ENCODE data around the gene FXN. TPM values are rescaled to one million over a fixed set of nuclear protein-coding genes. Genes with fewer than 3 reads are reported as not detected.
"Not testable (repeated sequence)": the region's sequence is repeated elsewhere in the genome, so short reads cannot be mapped to it uniquely, and the experiment has no call there.

Gene FXN
- total RNA-seq, 1 experiment from 2014 or later: 17.8 TPM

DNA sequence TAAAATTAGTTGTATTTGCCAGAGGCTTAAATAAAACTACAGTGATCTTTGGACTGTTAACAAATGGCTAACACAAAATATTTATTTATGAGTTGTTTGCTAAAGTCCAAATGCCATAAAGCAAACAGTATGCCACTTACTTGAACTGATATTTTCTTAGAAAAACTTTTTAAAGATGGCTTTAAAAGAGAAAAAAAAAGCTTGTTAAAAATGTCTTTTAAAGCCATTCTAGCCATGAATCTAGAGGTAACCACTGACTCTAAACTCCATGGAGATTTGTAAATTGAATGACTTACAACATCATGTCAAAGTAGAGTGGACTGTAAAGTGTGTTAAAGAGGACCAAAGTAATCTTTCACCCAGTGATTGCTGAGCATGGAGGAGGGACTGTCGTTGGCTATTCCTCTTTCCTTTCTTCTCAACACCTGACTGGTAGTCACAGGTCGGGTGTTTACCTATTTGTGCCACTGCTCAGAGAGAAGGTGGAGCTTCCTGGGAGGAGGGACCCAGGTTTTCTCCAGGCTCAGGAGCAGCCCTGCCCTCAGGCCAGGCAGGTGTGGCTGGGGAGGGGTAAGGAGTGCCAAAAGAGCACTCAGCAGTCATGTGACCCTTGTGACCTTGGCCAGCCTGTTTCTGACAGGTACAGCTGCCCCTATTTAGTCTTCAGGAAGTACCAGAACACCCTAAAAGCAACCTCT, 69.4 kb downstream of the FXN start:
- Histone ChIP-seq H3K4me3 (ENCODE audit: low read depth in 2 of 2, low read length in 2 of 2) (no peak overlapping the region), H3K27ac (ENCODE audit: low read length) (no peak overlapping the region), H3K4me1 (ENCODE audit: control insufficient read depth, insufficient read depth, low read length) (no peaks in the 10 kb centered on the region), H3K36me3 (ENCODE audit: control insufficient read depth, insufficient read depth, low read length) (no peaks in the 10 kb centered on the region), H3K27me3 (ENCODE audit: control insufficient read depth, insufficient read depth, low read length) (no peaks in the 10 kb centered on the region), H3K9me3 (ENCODE audit: control insufficient read depth, insufficient read depth, low read depth, low read length) (no peaks in the 10 kb centered on the region)
- ChIA-PET POLR2A (no interaction called here), CTCF (no interaction called here)
- ATAC-seq (no peak), DNase-seq (ENCODE audit: low read depth, low spot score) (no peak)
- no TSS peak for BruUV-seq (replicated peaks)
- in situ Hi-C loops (cut with HindIII; ENCODE audit: low pct_unique_long_range_greater_than_20kb, low sequenced_read_pairs): no loop called here
- TF ChIP-seq POLR2AphosphoS5 (IDR thresholded peaks at IDR 0.05; ENCODE audit: low read depth, low read length): no peak
- TF ChIP-seq REST (IDR thresholded peaks at IDR 0.05; ENCODE audit: insufficient read depth in 1 of 2, low read depth in 2 of 2, low read length in 1 of 2): no peak
- TF ChIP-seq CTCF (IDR thresholded peaks at IDR 0.05): no peak
- no peak for TF ChIP-seq TCF7L2 (IDR thresholded peaks at IDR 0.05; ENCODE audit: low read depth, low read length)
- TF ChIP-seq SIN3A (IDR thresholded peaks at IDR 0.05; ENCODE audit: borderline replicate concordance, insufficient read depth, low read depth, low read length): no peak
- intact Hi-C loops (cut with micrococcal nuclease; ENCODE audit: unreplicated experiment): no loop called here

- no peak overlapping the region for H3K4me3 ChIP-seq (ENCODE audit: low read depth in 2 of 2, low read length in 2 of 2)
- intact Hi-C loops (cut with micrococcal nuclease; ENCODE audit: unreplicated experiment): no loop called here
- ChIA-PET CTCF (no interaction called here), POLR2A (no interaction called here)
- H3K27ac ChIP-seq (ENCODE audit: low read length): no peak overlapping the region
- no peaks in the 10 kb centered on the region for H3K27me3 ChIP-seq (ENCODE audit: control insufficient read depth, insufficient read depth, low read length)
- no peaks in the 10 kb centered on the region for H3K4me1 ChIP-seq (ENCODE audit: control insufficient read depth, insufficient read depth, low read length)
- no peak for TF ChIP-seq REST (IDR thresholded peaks at IDR 0.05; ENCODE audit: insufficient read depth in 1 of 2, low read depth in 2 of 2, low read length in 1 of 2)
- no peak for TF ChIP-seq SIN3A (IDR thresholded peaks at IDR 0.05; ENCODE audit: borderline replicate concordance, insufficient read depth, low read depth, low read length)
- TF ChIP-seq CTCF (IDR thresholded peaks at IDR 0.05): no peak
- TF ChIP-seq POLR2AphosphoS5 (IDR thresholded peaks at IDR 0.05; ENCODE audit: low read depth, low read length): no peak
- TF ChIP-seq TCF7L2 (IDR thresholded peaks at IDR 0.05; ENCODE audit: low read depth, low read length): no peak
- no peaks in the 10 kb centered on the region for H3K36me3 ChIP-seq (ENCODE audit: control insufficient read depth, insufficient read depth, low read length)
- in situ Hi-C loops (cut with HindIII; ENCODE audit: low pct_unique_long_range_greater_than_20kb, low sequenced_read_pairs): no loop called here
- ATAC-seq: no peak
- no peaks in the 10 kb centered on the region for H3K9me3 ChIP-seq (ENCODE audit: control insufficient read depth, insufficient read depth, low read depth, low read length)
- BruUV-seq (replicated peaks): no TSS peak
- no peak for DNase-seq (ENCODE audit: low read depth, low spot score)
Observed at GRCh38 chr9:69107771-69108170, 72.2 kb downstream of the FXN start.

DNA sequence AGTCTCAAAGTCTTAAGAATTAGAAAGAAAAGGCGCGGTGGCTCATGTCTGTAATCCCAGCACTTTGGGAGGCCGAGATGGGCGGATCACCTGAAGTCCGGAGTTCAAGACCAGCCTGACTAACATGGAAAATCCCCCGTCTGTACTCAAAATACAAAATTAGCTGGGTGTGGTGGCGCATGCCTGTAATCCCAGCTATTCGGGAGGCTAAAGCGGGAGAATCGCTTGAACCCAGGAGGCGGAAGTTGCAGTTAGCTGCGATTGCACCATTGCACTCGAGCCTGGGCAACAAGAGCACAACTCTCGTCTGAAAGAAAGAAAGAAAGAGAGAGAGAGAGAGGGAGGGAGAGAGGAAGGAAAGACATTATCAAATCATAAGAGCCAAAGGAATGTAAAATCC, 73.2 kb downstream of the FXN start:
- in situ Hi-C loops (cut with HindIII; ENCODE audit: low pct_unique_long_range_greater_than_20kb, low sequenced_read_pairs): not testable (repeated sequence)

More for the DNA sequence above, 73.2 kb downstream of the FXN start:
- CTCF ChIA-PET; H3K27ac ChIP-seq (ENCODE audit: low read length); intact Hi-C loops (cut with micrococcal nuclease; ENCODE audit: unreplicated experiment); DNase-seq (ENCODE audit: low read depth, low spot score); POLR2A ChIA-PET; H3K36me3 ChIP-seq (ENCODE audit: control insufficient read depth, insufficient read depth, low read length); ATAC-seq; H3K9me3 ChIP-seq (ENCODE audit: control insufficient read depth, insufficient read depth, low read depth, low read length); H3K4me1 ChIP-seq (ENCODE audit: control insufficient read depth, insufficient read depth, low read length); BruUV-seq (replicated peaks); H3K27me3 ChIP-seq (ENCODE audit: control insufficient read depth, insufficient read depth, low read length); H3K4me3 ChIP-seq (ENCODE audit: low read depth in 2 of 2, low read length in 2 of 2): not testable (repeated sequence)

All from Panc1 (cell line).